Measurements from ENCODE around the gene CREG2. TPM values are rescaled to one million over a fixed set of nuclear protein-coding genes. Genes with fewer than 3 reads are reported as not detected.

Gene CREG2
- total RNA-seq, 3 donors from 2014 or later (not counting 1 experiment from before 2014, with no cell fraction given), result not detected

- Mint-ChIP-seq H3K4me1 (no peaks in the 10 kb centered on the region), H3K27me3 (ENCODE audit: low read depth in 2 of 2) (peaks cover 0 to 4% of the 10 kb centered on the region in 2 donors), H3K36me3 (no peaks in the 10 kb centered on the region), H3K27ac (no peak overlapping the region), H3K9me3 (no peaks in the 10 kb centered on the region), H3K4me3 (no peak overlapping the region)
- no peak overlapping the region for H3K4me3 ChIP-seq (ENCODE audit: low read length)
- ATAC-seq (no peak), DNase-seq (no peak)
- 87% methylated on average over 7 of the region's 10 CpGs for WGBS (ENCODE audit: insufficient coverage)
- no peak overlapping the region for H3K27ac ChIP-seq (ENCODE audit: low read length)
- no peaks in the 10 kb centered on the region for H3K36me3 ChIP-seq (ENCODE audit: control insufficient read depth, insufficient read depth, low read length)
- no peaks in the 10 kb centered on the region for H3K27me3 ChIP-seq (ENCODE audit: control insufficient read depth, insufficient read depth, low read length)
- no peak for TF ChIP-seq CTCF (IDR thresholded peaks at IDR 0.05)
- no peaks in the 10 kb centered on the region for H3K9me3 ChIP-seq (ENCODE audit: control insufficient read depth, insufficient read depth, low read length)
- H3K4me1 ChIP-seq (ENCODE audit: control insufficient read depth, insufficient read depth, low read length), result no peaks in the 10 kb centered on the region
- intact Hi-C loops (cut with micrococcal nuclease), result no loop called here
Measured at GRCh38 chr2:101428422-101429176, 41.3 kb upstream of the CREG2 start.

- H3K27ac Mint-ChIP-seq, result no peak overlapping the region
- peaks cover 0 to 4% of the 10 kb centered on the region in 2 donors for H3K27me3 Mint-ChIP-seq (ENCODE audit: low read depth in 2 of 2)
- no peak overlapping the region for H3K4me3 Mint-ChIP-seq
- no peak overlapping the region for H3K27ac ChIP-seq (ENCODE audit: low read length)
- H3K27me3 ChIP-seq (ENCODE audit: control insufficient read depth, insufficient read depth, low read length), result no peaks in the 10 kb centered on the region
- no peaks in the 10 kb centered on the region for H3K4me1 Mint-ChIP-seq
- WGBS (ENCODE audit: insufficient coverage), result 93% methylated on average over 13 of the region's 13 CpGs
- intact Hi-C loops (cut with micrococcal nuclease), result no loop called here
- H3K36me3 Mint-ChIP-seq, result no peaks in the 10 kb centered on the region
- no peaks in the 10 kb centered on the region for H3K9me3 Mint-ChIP-seq
- no peaks in the 10 kb centered on the region for H3K36me3 ChIP-seq (ENCODE audit: control insufficient read depth, insufficient read depth, low read length)
- no peak overlapping the region for H3K4me3 ChIP-seq (ENCODE audit: low read length)
- ATAC-seq, result no peak
- DNase-seq, result no peak
- no peak for TF ChIP-seq CTCF (IDR thresholded peaks at IDR 0.05)
- no peaks in the 10 kb centered on the region for H3K9me3 ChIP-seq (ENCODE audit: control insufficient read depth, insufficient read depth, low read length)
- H3K4me1 ChIP-seq (ENCODE audit: control insufficient read depth, insufficient read depth, low read length), result no peaks in the 10 kb centered on the region
Measured at GRCh38 chr2:101427743-101428142, 40.4 kb upstream of the CREG2 start.

GRCh38 chr2:101427240-101427639 is 39.9 kb upstream of the CREG2 start:
- Histone ChIP-seq H3K27me3 (ENCODE audit: control insufficient read depth, insufficient read depth, low read length) (no peaks in the 10 kb centered on the region), H3K4me1 (ENCODE audit: control insufficient read depth, insufficient read depth, low read length) (no peaks in the 10 kb centered on the region), H3K27ac (ENCODE audit: low read length) (no peak overlapping the region), H3K36me3 (ENCODE audit: control insufficient read depth, insufficient read depth, low read length) (no peaks in the 10 kb centered on the region), H3K9me3 (ENCODE audit: control insufficient read depth, insufficient read depth, low read length) (no peaks in the 10 kb centered on the region), H3K4me3 (ENCODE audit: low read length) (no peak overlapping the region)
- Mint-ChIP-seq H3K36me3 (no peaks in the 10 kb centered on the region), H3K4me3 (no peak overlapping the region), H3K27ac (no peak overlapping the region), H3K27me3 (ENCODE audit: low read depth in 2 of 2) (peaks cover 0 to 4% of the 10 kb centered on the region in 2 donors), H3K9me3 (no peaks in the 10 kb centered on the region), H3K4me1 (no peaks in the 10 kb centered on the region)
- WGBS (ENCODE audit: insufficient coverage), result 91% methylated on average over 7 of the region's 7 CpGs
- intact Hi-C loops (cut with micrococcal nuclease), result no loop called here
- TF ChIP-seq CTCF (IDR thresholded peaks at IDR 0.05), result no peak
- DNase-seq, result no peak
- ATAC-seq, result no peak

- Histone ChIP-seq H3K27ac (ENCODE audit: low read length) (no peak overlapping the region), H3K4me3 (ENCODE audit: low read length) (no peak overlapping the region), H3K27me3 (ENCODE audit: control insufficient read depth, insufficient read depth, low read length) (no peaks in the 10 kb centered on the region), H3K9me3 (ENCODE audit: control insufficient read depth, insufficient read depth, low read length) (no peaks in the 10 kb centered on the region), H3K4me1 (ENCODE audit: control insufficient read depth, insufficient read depth, low read length) (no peaks in the 10 kb centered on the region), H3K36me3 (ENCODE audit: control insufficient read depth, insufficient read depth, low read length) (no peaks in the 10 kb centered on the region)
- Mint-ChIP-seq H3K27me3 (ENCODE audit: low read depth in 2 of 2) (peaks cover 0 to 4% of the 10 kb centered on the region in 2 donors), H3K9me3 (no peaks in the 10 kb centered on the region), H3K4me1 (no peaks in the 10 kb centered on the region), H3K27ac (no peak overlapping the region), H3K36me3 (no peaks in the 10 kb centered on the region), H3K4me3 (no peak overlapping the region)
- WGBS (ENCODE audit: insufficient coverage), result 82% methylated on average over 7 of the region's 7 CpGs
- no peak for ATAC-seq
- intact Hi-C loops (cut with micrococcal nuclease), result no loop called here
- TF ChIP-seq CTCF (IDR thresholded peaks at IDR 0.05), result no peak
- DNase-seq, result no peak
Measured at GRCh38 chr2:101426822-101427221, 39.5 kb upstream of the CREG2 start.

Data from natural killer cell (primary cell).